HCT116 (cell line): ENCODE measurements around the gene EXOC5. TPM values are rescaled to one million over a fixed set of nuclear protein-coding genes. Genes with fewer than 3 reads are reported as not detected.

ENCODE experiments used
- total RNA-seq: library from RNA; stranded (reverse); gene quantifications from one replicate; pipeline ENCODE4 v1.2.1, GENCODE V29; 2021; ENCODE audit not compliant: unreplicated experiment

The EXOC5 gene
- total RNA-seq, 1 experiment from 2014 or later: 54.2 TPM

Other genes starting within 250 kb of the EXOC5 start
- 25.3 TPM for gene AP5M1, start 66 bp upstream of the EXOC5 start, total RNA-seq
- gene NAA30, start 121.7 kb upstream of the EXOC5 start, total RNA-seq: 14.0 TPM
- not detected for gene CCDC198, start 225.0 kb upstream of the EXOC5 start, total RNA-seq